ENCODE data around the gene AMER3. TPM values are rescaled to one million over a fixed set of nuclear protein-coding genes. Genes with fewer than 3 reads are reported as not detected.

The AMER3 gene
- total and polyA plus RNA-seq, 2 of the 8 experiments (the other 6 are each of a cell fraction or from before 2014, with no cell fraction given): 0.15 to 0.19 TPM

DNA sequence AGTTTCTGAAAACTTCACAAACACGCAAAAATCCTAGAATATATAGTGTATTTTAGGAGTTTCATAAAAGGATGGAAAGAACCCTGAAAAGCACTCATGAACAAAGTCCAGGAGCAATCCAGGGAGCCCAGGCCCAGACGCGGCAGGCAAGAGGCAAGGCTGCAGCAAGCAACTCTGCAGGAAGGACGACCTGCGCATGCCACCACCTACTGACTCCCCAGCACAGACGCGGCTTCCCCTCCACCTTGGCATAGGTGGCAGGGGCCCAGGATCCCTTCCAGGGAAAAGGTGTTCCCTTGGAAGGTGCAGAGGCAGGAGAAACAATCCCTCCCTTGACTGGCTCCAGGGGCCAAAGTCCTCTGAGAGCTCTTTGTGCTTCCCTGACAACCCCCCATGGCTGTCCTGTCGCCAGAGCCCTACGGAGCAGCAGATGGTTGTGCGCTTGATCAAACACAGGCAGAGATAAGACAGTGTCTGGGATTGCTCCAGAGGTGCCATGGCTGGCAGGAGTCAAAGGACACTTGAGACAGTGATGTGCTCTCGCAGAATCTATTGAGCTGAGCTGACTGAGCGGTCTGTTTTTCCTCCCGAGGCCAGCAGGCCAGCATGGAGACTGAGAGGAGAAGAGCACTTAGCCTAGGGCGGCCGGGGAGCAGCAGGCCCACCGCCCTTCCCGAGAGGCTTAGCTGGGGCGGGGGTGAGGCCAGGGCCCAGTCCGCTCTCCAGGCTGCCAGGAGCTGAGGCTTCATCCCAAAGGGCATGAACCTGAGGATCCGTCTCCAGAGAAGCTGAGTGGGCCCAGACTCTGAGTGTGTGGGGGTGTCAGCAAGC, 10.8 kb upstream of the AMER3 start (continued):
- TF ChIP-seq GTF2F1 (IDR thresholded peaks at IDR 0.05; ENCODE audit: borderline replicate concordance, low read depth, low read length) (no peak), CHD1 (IDR thresholded peaks at IDR 0.05; ENCODE audit: low read depth, low read length) (no peak), FOSL1 (IDR thresholded peaks at IDR 0.05; ENCODE audit: insufficient read depth, low read depth, low read length) (no peak), BCL11A (IDR thresholded peaks at IDR 0.05; ENCODE audit: low read depth in 2 of 2, low read length in 2 of 2) (no peak), KDM4A (IDR thresholded peaks at IDR 0.05; ENCODE audit: low read depth, low read length, severe bottlenecking) (no peak), EZH2 (IDR thresholded peaks at IDR 0.05; ENCODE audit: low read depth, low read length, severe bottlenecking) (no peak), CHD2 (IDR thresholded peaks at IDR 0.05; ENCODE audit: low read length) (no peak), RFX5 (IDR thresholded peaks at IDR 0.05; ENCODE audit: borderline replicate concordance, low read depth, low read length) (no peak), POLR2A (IDR thresholded peaks at IDR 0.05; ENCODE audit: control extremely low read depth in 1 of 2, low read depth in 2 of 2, low read length in 2 of 2) (no peak)

Data from H1 (cell line).